HG03108 (cell line): Measurements from ENCODE around the gene ARHGAP18.

Source experiments
- ATAC-seq: cut with Tn5 transposase; IDR thresholded peaks from one replicate; pipeline ENCODE4 v1.9.1; 2021; ENCODE audit warnings: moderate library complexity; ENCODE audit not compliant: unreplicated experiment

The ARHGAP18 gene

DNA sequence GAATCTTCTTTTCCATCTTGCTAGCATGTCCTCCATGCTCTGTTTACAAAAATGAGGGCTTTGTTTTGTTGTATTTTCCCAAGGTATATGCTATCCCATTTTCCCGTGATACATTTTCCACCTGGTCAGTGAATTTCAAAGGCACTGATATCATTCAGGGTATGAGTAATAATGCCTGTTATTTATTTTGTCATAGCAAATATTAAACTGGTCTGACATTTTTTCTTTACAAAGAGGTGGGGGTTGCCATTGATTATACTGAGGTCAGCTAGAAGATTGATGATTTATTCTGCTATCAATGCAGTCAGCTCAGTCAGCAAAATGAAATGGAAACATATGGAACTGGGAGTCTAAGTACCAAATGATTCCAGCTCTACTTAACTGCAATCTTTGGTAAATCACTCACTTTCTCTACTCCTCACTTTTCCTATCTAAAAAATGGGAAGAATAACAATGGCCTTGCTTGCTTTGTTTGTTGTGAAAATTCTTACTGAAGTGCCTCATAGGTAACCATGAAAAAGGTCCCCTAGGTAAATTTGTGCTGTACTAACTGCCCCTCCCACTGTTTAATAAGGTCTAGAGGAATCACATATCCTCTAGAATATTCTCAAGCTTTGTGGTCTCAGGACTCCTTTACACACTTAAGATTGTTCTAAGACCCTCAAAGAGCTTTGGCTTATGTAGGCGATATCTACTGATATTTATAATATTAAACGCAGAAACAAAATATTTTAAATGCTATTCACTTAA, 64.0 kb downstream of the ARHGAP18 start:
- no peak for ATAC-seq

- no peak for ATAC-seq
Observed at GRCh38 chr6:129645106-129645829, 64.7 kb downstream of the ARHGAP18 start.

DNA sequence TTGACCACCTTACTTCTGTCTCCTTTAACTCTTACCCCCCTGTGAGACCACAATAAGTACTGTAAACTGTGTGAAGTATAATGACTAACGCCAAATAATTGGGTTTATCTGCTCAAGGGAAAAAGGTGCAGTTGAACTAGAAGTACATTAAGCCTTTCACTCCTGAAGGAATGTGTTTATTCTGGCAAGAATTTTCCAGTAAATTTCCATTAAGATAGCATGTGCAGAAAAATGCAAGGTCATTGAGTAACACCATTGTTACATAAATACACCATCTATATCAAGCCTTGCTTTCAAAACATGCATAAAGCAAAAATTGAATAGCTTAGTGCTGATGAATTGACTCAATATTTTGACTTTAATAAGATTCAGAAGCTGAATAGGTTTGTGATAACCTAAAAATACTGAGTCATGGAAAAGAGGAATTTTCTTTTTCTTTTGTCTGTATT, 65.4 kb downstream of the ARHGAP18 start:
- ATAC-seq: no peak

GRCh38 chr6:129643968-129644367, 66.0 kb downstream of the ARHGAP18 start:
- ATAC-seq: no peak

GRCh38 chr6:129643176-129643575, 66.8 kb downstream of the ARHGAP18 start:
- ATAC-seq: no peak

GRCh38 chr6:129642322-129642721, 67.7 kb downstream of the ARHGAP18 start:
- ATAC-seq: no peak

DNA sequence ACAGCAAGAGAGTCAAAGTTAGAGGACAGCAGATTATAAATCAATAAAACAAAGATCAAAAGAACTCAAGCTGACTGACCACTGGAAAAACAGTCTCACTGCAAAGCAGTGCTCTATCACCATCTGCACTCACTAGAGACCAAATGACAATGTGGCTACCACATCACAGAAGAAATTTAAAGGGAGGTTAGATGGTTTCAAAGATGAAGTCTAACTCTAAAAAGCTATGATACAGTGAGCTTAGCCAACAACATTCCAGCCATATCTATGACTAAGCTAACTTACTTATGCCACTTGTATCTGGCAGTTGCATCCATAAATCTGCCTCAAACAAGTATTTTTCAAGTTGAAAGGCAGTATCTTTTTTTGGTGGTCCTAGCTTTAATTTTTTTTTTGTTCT, 68.6 kb downstream of the ARHGAP18 start:
- no peak for ATAC-seq

DNA sequence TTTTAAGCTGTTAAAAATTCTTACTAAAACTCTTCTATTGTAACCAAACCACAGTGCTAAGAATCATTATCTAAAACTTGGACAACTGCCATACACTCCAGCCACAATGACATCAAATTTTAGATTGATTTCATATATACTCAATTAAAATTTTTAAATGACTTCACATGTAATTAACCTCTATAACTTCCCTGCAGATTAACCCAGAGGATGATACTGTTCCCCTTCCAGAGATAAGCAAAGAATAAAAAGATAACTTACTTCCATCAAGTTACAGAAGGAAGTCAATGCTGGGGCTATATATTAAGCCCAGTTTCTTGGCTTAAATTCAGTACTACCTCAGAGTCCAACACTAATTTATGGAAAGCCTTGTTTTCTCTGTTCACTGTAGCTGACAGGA, 71.3 kb downstream of the ARHGAP18 start:
- no peak for ATAC-seq

- ATAC-seq: no peak
Observed at GRCh38 chr6:129638055-129638684, 71.8 kb downstream of the ARHGAP18 start.

DNA sequence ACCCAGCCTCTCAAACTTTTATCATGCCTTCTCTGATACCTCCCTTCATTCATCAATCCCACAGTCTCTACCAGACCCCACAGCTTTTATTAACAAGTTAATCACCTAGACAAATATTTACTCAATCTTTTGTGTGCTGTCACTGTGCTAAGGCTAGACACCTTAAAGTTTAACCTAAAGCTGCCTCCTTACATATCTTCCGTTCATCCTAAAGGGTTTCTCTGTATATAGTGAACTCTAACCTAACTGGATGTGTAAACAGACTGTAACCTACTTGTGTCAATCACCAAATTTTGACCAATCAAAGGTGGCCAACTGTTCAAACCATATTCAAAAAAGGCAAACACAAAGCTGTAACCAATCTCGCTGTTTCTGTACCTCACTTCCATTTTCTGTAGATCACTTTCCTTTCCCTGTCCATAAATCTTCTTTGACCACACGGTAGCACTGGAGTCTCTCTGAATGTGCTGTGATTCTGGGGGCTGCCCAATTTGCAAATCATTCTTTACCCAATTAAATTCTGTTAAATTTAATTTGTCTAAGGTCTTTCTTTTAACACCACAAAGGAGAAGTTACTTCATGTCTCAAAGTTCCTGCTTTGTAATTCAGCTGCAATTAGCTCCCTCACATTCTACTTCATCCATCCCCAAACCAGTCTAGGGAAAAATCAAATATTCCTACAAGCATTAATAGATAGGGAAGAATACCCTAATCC, 72.5 kb downstream of the ARHGAP18 start:
- ATAC-seq: no peak

DNA sequence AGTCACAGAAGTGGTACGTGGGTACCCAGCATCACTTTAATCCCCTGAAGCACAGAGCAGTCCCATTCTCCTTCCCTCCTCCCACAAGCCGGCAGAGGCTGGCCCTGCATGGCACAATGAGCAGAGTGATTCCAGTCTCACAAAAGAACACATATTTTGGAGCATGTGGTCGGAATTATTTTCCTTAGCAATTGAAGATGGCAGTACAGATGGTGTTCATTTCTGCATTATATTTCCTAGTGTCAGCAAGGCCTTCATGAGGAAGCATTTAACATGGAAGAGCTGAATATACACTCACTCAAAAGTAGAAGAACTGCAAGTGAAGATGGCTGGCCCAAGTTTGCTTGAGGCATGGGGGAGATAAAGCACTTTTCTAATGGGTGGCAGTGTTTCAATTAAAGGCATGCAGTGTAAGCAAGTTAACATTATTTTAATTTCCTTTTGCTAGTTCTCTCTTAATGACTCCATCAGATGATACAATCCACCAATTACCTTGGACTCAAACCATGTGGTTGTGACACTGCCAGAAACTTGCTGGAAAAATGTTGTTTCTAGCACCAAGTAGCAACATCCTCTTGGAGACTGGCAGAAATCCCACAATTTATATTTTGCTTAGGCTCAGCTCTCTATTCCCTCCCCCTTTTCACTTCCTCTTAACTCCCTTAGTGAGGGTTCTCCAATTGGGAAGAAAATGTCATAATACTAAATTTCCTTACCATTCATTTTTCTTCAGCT, 74.4 kb downstream of the ARHGAP18 start:
- ATAC-seq: no peak

DNA sequence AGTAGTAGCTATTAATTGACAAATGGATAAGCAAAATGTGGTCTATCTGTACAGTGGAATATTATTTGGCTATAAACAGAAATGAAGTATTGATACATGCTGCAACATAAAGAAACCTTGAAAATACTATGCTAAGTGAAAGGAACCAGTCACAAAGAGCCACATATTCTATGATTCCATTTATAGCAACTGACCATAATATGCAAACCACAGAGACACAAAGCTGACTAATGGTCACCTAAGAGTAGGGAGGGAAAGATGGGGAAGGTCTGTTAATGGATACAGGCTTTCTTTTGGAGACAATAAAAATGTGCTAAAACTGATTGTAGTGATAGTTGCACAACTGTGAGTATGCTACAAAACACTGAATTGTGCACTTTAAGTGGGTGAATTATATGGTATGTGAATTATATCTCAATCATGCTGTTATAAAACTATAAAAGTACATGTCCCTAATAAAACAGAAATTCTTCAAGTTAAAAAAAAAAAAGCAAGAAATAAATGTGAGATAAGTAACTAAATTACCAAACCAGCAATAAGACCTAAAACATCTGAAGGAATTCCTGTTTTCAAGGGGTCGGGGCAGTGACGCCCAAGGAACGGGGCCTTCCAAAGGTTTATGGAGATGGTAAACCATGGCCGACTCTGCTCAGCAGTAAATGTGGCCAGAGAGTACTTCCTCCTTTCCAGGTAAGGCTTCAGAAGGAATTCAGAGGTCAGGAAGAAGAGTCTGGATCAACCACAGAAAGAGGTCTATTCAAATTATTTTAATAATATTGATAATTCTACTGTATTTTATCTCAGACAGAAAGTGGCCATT, 75.4 kb downstream of the ARHGAP18 start:
- no peak for ATAC-seq

DNA sequence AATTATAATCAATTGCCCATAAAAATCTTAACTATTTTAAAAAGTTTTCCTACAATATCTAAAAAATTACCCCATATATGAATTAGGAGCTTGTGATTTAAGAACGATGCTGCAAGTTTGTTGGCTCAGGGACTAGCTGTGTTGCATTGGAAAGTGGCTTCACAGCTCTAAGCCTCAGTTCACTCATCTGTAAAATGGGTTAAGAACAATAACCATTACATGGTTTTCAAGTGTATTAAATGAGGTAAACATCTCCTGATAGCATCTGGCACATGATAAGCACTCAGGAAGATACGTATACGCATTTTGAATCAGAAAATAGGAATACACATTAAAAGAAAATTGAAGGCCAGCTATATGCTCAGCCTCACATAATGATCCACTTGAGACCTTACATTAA, 76.4 kb downstream of the ARHGAP18 start:
- ATAC-seq: no peak

GRCh38 chr6:129632172-129632613, 77.8 kb downstream of the ARHGAP18 start:
- no peak for ATAC-seq

- no peak for ATAC-seq
Observed at GRCh38 chr6:129631070-129631469, 78.9 kb downstream of the ARHGAP18 start.

DNA sequence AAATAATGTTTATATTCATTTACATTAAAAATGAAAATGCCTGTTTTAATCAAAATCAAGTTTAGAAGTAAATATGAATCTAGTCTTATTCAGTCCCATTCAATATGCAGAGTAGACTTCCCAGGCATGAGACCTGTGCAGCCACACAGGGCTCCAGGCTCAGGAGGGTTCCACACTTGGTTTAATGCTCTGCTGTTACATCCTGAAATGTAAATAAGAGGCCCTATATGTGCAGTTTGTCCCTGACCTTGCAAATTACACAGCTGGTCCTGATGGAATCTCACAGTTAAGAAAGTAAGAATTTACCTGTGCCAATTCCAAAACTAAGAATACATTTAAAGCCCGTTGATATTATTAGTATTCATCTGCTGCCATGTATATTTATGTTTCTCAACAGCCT, 79.4 kb downstream of the ARHGAP18 start:
- ATAC-seq: no peak

DNA sequence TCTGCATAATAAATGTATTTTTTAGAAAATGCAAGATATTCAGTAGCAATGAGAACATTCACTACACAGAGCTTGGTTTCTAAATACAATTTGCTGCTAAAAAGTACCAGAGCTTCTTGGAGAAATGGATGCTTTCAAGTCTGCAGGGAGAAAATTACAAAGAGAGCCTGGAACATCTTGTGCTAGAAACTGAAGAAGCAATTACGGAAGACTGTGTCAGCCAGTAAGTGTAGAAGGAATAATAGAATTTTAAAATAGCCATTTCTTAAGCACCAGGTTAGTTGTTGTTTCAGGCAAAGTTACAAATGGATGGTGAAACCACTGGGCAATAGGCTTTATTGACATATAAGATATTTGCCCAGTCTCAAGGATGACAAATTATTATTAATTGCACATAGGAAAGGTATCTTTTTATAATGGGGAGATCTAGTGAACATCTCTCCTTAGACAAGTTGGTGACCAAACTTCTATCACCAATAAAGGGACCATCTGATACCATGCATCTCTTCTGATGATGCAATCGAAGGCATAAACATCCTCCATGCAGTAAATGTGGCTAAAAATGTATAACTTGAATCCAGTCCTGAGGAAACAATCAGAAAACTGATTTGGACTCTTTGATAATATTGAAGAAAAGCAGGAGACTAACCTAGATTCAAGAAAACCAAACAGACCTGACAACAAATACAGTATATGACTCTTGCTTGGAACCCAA, 81.7 kb downstream of the ARHGAP18 start:
- no peak for ATAC-seq

DNA sequence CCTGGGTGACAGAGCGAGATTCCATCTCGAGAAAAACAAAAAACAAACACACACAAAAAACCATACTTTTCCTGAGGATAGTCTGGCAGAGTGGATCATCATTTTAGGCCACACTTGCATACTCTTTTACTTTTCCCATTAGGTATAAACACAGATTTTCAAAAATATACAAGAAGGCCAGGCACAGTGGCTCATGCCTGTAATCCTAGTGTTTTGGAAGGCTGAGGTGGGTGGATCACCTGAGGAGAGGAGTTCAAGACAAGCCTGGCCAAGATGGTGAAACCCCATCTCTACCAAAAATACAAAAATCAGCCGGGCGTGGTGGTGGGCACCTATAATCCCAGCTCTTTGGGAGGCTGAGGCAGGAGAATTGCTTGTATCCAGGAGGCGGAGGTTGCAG, 85.5 kb downstream of the ARHGAP18 start:
- no peak for ATAC-seq
